IMR-90 (cell line): Measurements from ENCODE around the gene LRCH3. TPM values are rescaled to one million over a fixed set of nuclear protein-coding genes. Genes with fewer than 3 reads are reported as not detected.
A peak's percentile ranks its signal among the peaks of the same experiment; 100 is the strongest.

ENCODE experiments used
- ATAC-seq: fragments of 200-7000 bp; cut with Tn5 transposase; 2 replicates; pipeline ENCODE4 v1.9.1; 2020; ENCODE audit warnings: low read depth, mild to moderate bottlenecking, moderate library complexity
- BruUV-seq: library from RNA; stranded (reverse); fragments of 400-500 nt; replicated peaks from 2 replicates; lab custom pipeline; 2021; lab: Mats Ljungman, UMichigan
- CTCF ChIA-PET: fragments of 300-600 bp; formaldehyde crosslinking; extraction: SDS; loops from one replicate; lab custom pipeline; 2021; ENCODE audit warnings: antibody characterized with exemption; lab: Yijun Ruan, JAX
- POLR2A ChIA-PET: fragments of 300-600 bp; sonication (Branson Sonifier 250); formaldehyde crosslinking; loops from one replicate; lab custom pipeline; 2022; ENCODE audit warnings: antibody characterized with exemption; ENCODE audit not compliant: unreplicated experiment; lab: Charles Lee
- DNase-seq: peaks from one replicate; pipeline ENCODE4 v3.0.0; 2013
- H2AFZ ChIP-seq: replicated peaks from 2 replicates; pipeline ENCODE3; 2013; ENCODE audit warnings: low read length, mild to moderate bottlenecking; ENCODE audit not compliant: poor library complexity
- H2AK5ac ChIP-seq: 2 replicates; pipeline ENCODE4 v1.6.1; 2013; ENCODE audit warnings: low read depth, low read length, inconsistent platforms
- H2AK9ac ChIP-seq: replicated peaks from 2 replicates; pipeline ENCODE3; 2013; ENCODE audit warnings: mild to moderate bottlenecking, low read depth, low read length, moderate library complexity; ENCODE audit not compliant: poor library complexity
- H2BK120ac ChIP-seq: 2 replicates; pipeline ENCODE4 v1.6.1; 2013; ENCODE audit warnings: low read depth, low read length, inconsistent platforms
- H2BK15ac ChIP-seq: 3 replicates; pipeline ENCODE4 v1.6.1; 2013; ENCODE audit warnings: low read depth, low read length, inconsistent platforms
- H2BK20ac ChIP-seq: 2 replicates; pipeline ENCODE4 v1.6.1; 2013; ENCODE audit warnings: low read depth, mild to moderate bottlenecking, inconsistent platforms, low read length, moderate library complexity
- H2BK5ac ChIP-seq: 2 replicates; pipeline ENCODE4 v1.6.1; 2013; ENCODE audit warnings: mild to moderate bottlenecking, low read depth, low read length, inconsistent platforms; ENCODE audit not compliant: poor library complexity, severe bottlenecking
- H3K14ac ChIP-seq: replicated peaks from 2 replicates; pipeline ENCODE4 v1.6.1; 2013; ENCODE audit warnings: low read depth, low read length, inconsistent platforms
- H3K18ac ChIP-seq: 2 replicates; pipeline ENCODE4 v1.6.1; 2013; ENCODE audit warnings: low read depth, low read length, control low read depth
- H3K23ac ChIP-seq: 2 replicates; pipeline ENCODE4 v1.6.1; 2013; ENCODE audit warnings: low read depth, low read length, inconsistent platforms
- H3K27ac ChIP-seq: 2 replicates; pipeline ENCODE4 v1.5.1; 2013; ENCODE audit warnings: mild to moderate bottlenecking, control low read depth, low read length; ENCODE audit not compliant: insufficient read depth
- H3K27me3 ChIP-seq: 2 replicates; pipeline ENCODE4 v1.6.1; 2013; ENCODE audit warnings: low read length; ENCODE audit not compliant: control insufficient read depth, insufficient read depth
- H3K36me3 ChIP-seq: 2 replicates; pipeline ENCODE4 v1.6.1; 2013; ENCODE audit warnings: low read length, mixed read lengths; ENCODE audit not compliant: control insufficient read depth, insufficient read depth
- H3K4ac ChIP-seq: 2 replicates; pipeline ENCODE4 v1.6.1; 2013; ENCODE audit warnings: low read depth, low read length, inconsistent platforms
- H3K4me1 ChIP-seq: 2 replicates; pipeline ENCODE4 v1.6.1; 2013; ENCODE audit warnings: low read length, mixed read lengths; ENCODE audit not compliant: control insufficient read depth, insufficient read depth
- H3K4me2 ChIP-seq: 2 replicates; pipeline ENCODE4 v1.6.1; 2013; ENCODE audit warnings: low read depth, mild to moderate bottlenecking, control low read depth, low read length, moderate library complexity
- H3K4me3 ChIP-seq: 2 replicates; pipeline ENCODE4 v1.5.1; 2013; ENCODE audit warnings: low read depth, mild to moderate bottlenecking, control low read depth, low read length, moderate library complexity; ENCODE audit not compliant: insufficient read depth
- H3K56ac ChIP-seq: 2 replicates; pipeline ENCODE4 v1.6.1; 2013; ENCODE audit warnings: low read length, inconsistent platforms; ENCODE audit not compliant: insufficient read depth; ENCODE audit errors: extremely low read depth
- H3K79me1 ChIP-seq, 2 experiments: 2 replicates each; pipeline ENCODE4 v1.6.1; 2013; ENCODE audit warnings: low read length in 2 of 2, inconsistent platforms in 1 of 2, low read depth in 1 of 2
- H3K9ac ChIP-seq: 2 replicates; pipeline ENCODE4 v1.6.1; 2013; ENCODE audit warnings: low read depth, low read length, control low read depth
- H3K9me1 ChIP-seq: 2 replicates; pipeline ENCODE4 v1.6.1; 2013; ENCODE audit warnings: low read length, inconsistent platforms; ENCODE audit not compliant: insufficient read depth
- H3K9me3 ChIP-seq: 2 replicates; pipeline ENCODE4 v1.6.1; 2013; ENCODE audit warnings: low read length; ENCODE audit not compliant: control insufficient read depth, insufficient read depth
- H4K20me1 ChIP-seq: 2 replicates; pipeline ENCODE4 v1.6.1; 2013; ENCODE audit warnings: low read length, inconsistent platforms; ENCODE audit not compliant: insufficient read depth
- H4K5ac ChIP-seq: 2 replicates; pipeline ENCODE4 v1.6.1; 2013; ENCODE audit warnings: mild to moderate bottlenecking, low read depth, low read length, control low read depth
- H4K8ac ChIP-seq, 2 experiments: 2 replicates each; pipeline ENCODE4 v1.6.1; 2013; ENCODE audit warnings: low read depth in 2 of 2, low read length in 2 of 2, control low read depth in 1 of 2, inconsistent platforms in 1 of 2
- H4K91ac ChIP-seq: 2 replicates; pipeline ENCODE4 v1.6.1; 2013; ENCODE audit warnings: low read depth, low read length, inconsistent platforms; ENCODE audit not compliant: insufficient read depth
- BHLHE40 ChIP-seq: fragments of 150-350 bp; IDR thresholded peaks from 2 replicates; pipeline ENCODE4 v1.6.1; 2016; ENCODE audit warnings: mild to moderate bottlenecking, low read depth, low read length
- FOS ChIP-seq: fragments of 150-350 bp; IDR thresholded peaks from 2 replicates; pipeline ENCODE4 v1.6.1; 2016; ENCODE audit warnings: low read depth, low read length
- NFE2L2 ChIP-seq: fragments of 150-350 bp; IDR thresholded peaks from 2 replicates; pipeline ENCODE4 v1.6.1; 2016; ENCODE audit warnings: low read depth, mild to moderate bottlenecking, low read length
- WGBS, 2 experiments: methylation state at CpG; one replicate each; pipeline versions ENCODE4 v1.1.5 to v1.1.7; 2013; ENCODE audit warnings: missing lambda C conversion rate in 2 of 2; ENCODE audit not compliant: insufficient read length in 1 of 2; ENCODE audit errors: extremely low coverage in 2 of 2; 5-methylcytosine and 5-hydroxymethylcytosine counted together
- dilution Hi-C: fragments of 300-500 bp; cut with HindIII; formaldehyde crosslinking; loops from one replicate; pipeline ENCODE4 v1.14.3; 2018; ENCODE audit warnings: low sequenced_read_pairs; ENCODE audit not compliant: unreplicated experiment
- in situ Hi-C: fragments of 300-500 bp; cut with MboI; formaldehyde crosslinking; loops from 3 replicates; pipeline ENCODE4 v1.14.3; 2019; ENCODE audit warnings: low sequenced_read_pairs, inconsistent platforms, mixed read lengths
- intact Hi-C: fragments of 100-400 bp; cut with micrococcal nuclease; formaldehyde crosslinking; loops from 2 replicates; pipeline ENCODE4 v1.10.0; 2022
- polyA plus RNA-seq, 3 experiments: library from polyadenylated mRNA; depleted of rRNA; stranded (reverse); fragments of >200 nt; gene quantifications; 2 replicates each; pipeline ENCODE4 v1.2.3, GENCODE V29; 2012; ENCODE audit warnings: low replicate concordance in 1 of 3
- total RNA-seq: library from RNA; depleted of rRNA; stranded (reverse); fragments of >200 nt; gene quantifications from 2 replicates; pipeline ENCODE4 v1.2.3, GENCODE V29; 2012

LRCH3 gene
- total and polyA plus RNA-seq, 2 of the 4 experiments (the other 2 are of a cell fraction): 28.5 to 40.5 TPM

- BruUV-seq: no TSS peak
Observed at GRCh38 chr3:197800379-197800778, 9.3 kb downstream of the LRCH3 start.

More at GRCh38 chr3:197800379-197800778, 9.3 kb downstream of the LRCH3 start:
- Histone ChIP-seq H3K36me3 (no peaks in the 10 kb centered on the region), H2BK120ac (no peak overlapping the region), H3K4ac (no peak overlapping the region), H2BK20ac (no peak overlapping the region), H2AK9ac (no peak overlapping the region), H4K8ac (no peak overlapping the region), H4K20me1 (peaks cover 84% of the 10 kb centered on the region), H3K4me1 (peaks cover 12% of the 10 kb centered on the region), H2AK5ac (no peak overlapping the region), H3K23ac (no peak overlapping the region), H4K91ac (no peak overlapping the region), H3K27ac (0 out of 2 replicates have a peak overlapping the region, but pooled peaks have one; percentile 22), H3K79me1 (peaks cover 20 to 70% of the 10 kb centered on the region in 2 experiments), H3K9ac (peak overlapping the region; percentile 33; the same call in 1 of the 2 replicates), H3K4me2 (peak overlapping the region; percentile 46; the same call in 1 of the 2 replicates), H3K4me3 (no peak overlapping the region), H4K5ac (no peak overlapping the region; the same call in 1 of the 2 replicates), H2BK15ac (no peak overlapping the region), H2BK5ac (peak overlapping the region; percentile 35), H3K56ac (no peak overlapping the region), H3K18ac (no peak overlapping the region), H3K9me3 (no peaks in the 10 kb centered on the region), H3K9me1 (peaks cover 11% of the 10 kb centered on the region), H3K14ac (no peak overlapping the region), H3K27me3 (no peaks in the 10 kb centered on the region), H2AFZ (no peak overlapping the region)
- POLR2A ChIA-PET: interaction anchor here (0.8 kb wide), 1 partner anchor 9 kb away, joined by 3 read pairs; the partner anchor contains the start of gene LRCH3
- intact Hi-C loops (no loop called here), dilution Hi-C loops (no loop called here), in situ Hi-C loops (no loop called here)
- CTCF ChIA-PET: no interaction called here
- ATAC-seq: peak; percentile 72
- no CpG with 5 or more reads among the region's 3 CpGs for WGBS, 2 experiments
- peak; percentile 80 for DNase-seq
- TF ChIP-seq FOS (0 out of 2 replicates have a peak, but pooled peaks have one; percentile 10), BHLHE40 (0 out of 2 replicates have a peak, but pooled peaks have one; percentile 26), NFE2L2 (no peak)
